Ishikawa (cell line): ENCODE results near the gene HUS1.

Experiments
- CEBPB ChIP-seq: IDR thresholded peaks from 2 replicates; pipeline ENCODE4 v1.6.1; 2012
- CREB1 ChIP-seq: IDR thresholded peaks from 2 replicates; pipeline ENCODE4 v1.6.1; 2012; ENCODE audit warnings: low read depth
- EGR1 ChIP-seq: IDR thresholded peaks from 2 replicates; pipeline ENCODE4 v1.6.1; 2012
- EP300 ChIP-seq: IDR thresholded peaks from 2 replicates; pipeline ENCODE4 v1.6.1; 2012; ENCODE audit warnings: borderline replicate concordance
- FOXM1 ChIP-seq: IDR thresholded peaks from 2 replicates; pipeline ENCODE4 v1.6.1; 2012; ENCODE audit warnings: low read depth, borderline replicate concordance
- NFIC ChIP-seq: IDR thresholded peaks from 2 replicates; pipeline ENCODE4 v1.6.1; 2012
- RAD21 ChIP-seq: IDR thresholded peaks from 2 replicates; pipeline ENCODE4 v1.6.1; 2012; ENCODE audit warnings: low read depth
- TAF1 ChIP-seq: IDR thresholded peaks from 2 replicates; pipeline ENCODE4 v1.6.1; 2012; ENCODE audit warnings: low read depth, mild to moderate bottlenecking
- TCF12 ChIP-seq: IDR thresholded peaks from 2 replicates; pipeline ENCODE4 v1.6.1; 2012; ENCODE audit warnings: low read depth
- TEAD4 ChIP-seq: IDR thresholded peaks from 2 replicates; pipeline ENCODE4 v1.6.1; 2012
- YY1 ChIP-seq: IDR thresholded peaks from 2 replicates; pipeline ENCODE4 v1.6.1; 2012; ENCODE audit warnings: low read depth
- ZBTB7A ChIP-seq: IDR thresholded peaks from 2 replicates; pipeline ENCODE4 v1.6.1; 2012; ENCODE audit warnings: low read depth
- TF ChIP-seq, protein P1 (sequence below): IDR thresholded peaks from 2 replicates; pipeline ENCODE4 v1.6.1; 2012; ENCODE audit warnings: low read depth, mild to moderate bottlenecking
- TF ChIP-seq, protein P2 (sequence below): IDR thresholded peaks from 2 replicates; pipeline ENCODE4 v1.6.1; 2012
- TF ChIP-seq, protein P3 (sequence below): IDR thresholded peaks from 2 replicates; pipeline ENCODE4 v1.6.1; 2012

Gene HUS1

DNA sequence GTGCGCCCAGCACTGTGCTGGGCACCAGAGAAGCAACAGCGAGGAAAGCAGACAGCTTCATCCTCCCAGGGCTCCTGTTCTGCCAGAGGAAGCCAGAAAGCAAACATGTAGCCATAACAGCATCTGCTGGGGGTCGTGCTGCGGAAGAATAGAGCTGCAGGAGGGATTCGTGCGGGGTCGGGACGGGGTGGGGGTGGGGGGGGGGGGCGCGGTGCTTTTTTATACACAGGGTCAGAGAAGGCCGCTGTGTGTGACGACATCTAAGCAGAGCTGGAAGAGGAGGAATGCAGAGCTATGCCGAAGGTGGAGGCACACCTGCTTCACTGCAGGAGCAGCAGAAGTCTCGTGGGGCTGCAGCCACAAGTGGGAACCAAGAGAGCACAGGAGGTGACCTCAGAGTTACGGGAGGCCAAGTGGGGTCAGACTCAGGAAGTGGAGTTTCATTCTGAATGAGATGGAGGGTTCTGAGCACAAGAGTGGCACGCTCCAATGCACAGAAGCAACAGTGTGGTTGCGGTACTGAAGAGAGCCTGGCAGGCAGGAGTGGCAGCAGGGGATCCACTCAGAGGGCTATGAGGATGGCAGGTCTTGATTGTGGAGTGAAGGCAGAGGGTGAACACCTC lies 42.2 kb downstream of the HUS1 start:
- TF ChIP-seq ZBTB7A (no peak), TEAD4 (no peak)
- TF ChIP-seq, protein P1, sequence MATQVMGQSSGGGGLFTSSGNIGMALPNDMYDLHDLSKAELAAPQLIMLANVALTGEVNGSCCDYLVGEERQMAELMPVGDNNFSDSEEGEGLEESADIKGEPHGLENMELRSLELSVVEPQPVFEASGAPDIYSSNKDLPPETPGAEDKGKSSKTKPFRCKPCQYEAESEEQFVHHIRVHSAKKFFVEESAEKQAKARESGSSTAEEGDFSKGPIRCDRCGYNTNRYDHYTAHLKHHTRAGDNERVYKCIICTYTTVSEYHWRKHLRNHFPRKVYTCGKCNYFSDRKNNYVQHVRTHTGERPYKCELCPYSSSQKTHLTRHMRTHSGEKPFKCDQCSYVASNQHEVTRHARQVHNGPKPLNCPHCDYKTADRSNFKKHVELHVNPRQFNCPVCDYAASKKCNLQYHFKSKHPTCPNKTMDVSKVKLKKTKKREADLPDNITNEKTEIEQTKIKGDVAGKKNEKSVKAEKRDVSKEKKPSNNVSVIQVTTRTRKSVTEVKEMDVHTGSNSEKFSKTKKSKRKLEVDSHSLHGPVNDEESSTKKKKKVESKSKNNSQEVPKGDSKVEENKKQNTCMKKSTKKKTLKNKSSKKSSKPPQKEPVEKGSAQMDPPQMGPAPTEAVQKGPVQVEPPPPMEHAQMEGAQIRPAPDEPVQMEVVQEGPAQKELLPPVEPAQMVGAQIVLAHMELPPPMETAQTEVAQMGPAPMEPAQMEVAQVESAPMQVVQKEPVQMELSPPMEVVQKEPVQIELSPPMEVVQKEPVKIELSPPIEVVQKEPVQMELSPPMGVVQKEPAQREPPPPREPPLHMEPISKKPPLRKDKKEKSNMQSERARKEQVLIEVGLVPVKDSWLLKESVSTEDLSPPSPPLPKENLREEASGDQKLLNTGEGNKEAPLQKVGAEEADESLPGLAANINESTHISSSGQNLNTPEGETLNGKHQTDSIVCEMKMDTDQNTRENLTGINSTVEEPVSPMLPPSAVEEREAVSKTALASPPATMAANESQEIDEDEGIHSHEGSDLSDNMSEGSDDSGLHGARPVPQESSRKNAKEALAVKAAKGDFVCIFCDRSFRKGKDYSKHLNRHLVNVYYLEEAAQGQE = no peak

DNA sequence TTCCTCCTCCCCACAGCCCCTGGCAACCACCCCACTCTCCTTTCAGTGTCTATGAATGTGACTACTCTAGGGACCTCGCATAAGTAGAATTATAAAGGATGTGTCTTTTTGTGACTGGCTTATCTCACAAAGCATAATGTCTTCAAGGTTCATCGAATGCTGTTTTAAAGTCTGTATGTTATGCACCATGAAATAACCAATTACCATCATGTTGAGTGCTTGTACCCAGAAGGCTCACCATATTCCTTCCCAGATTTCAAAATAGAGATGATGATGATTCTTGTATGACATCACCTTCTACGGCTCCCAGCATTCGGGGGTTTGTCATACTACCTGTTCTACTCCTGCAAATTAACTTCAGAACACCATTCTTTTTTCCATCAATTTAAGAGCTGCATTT lies 43.1 kb downstream of the HUS1 start:
- TF ChIP-seq ZBTB7A = no peak
- TF ChIP-seq CEBPB = no peak
- TF ChIP-seq YY1 = no peak
- TF ChIP-seq, protein P1 = no peak
- TF ChIP-seq, protein P2, sequence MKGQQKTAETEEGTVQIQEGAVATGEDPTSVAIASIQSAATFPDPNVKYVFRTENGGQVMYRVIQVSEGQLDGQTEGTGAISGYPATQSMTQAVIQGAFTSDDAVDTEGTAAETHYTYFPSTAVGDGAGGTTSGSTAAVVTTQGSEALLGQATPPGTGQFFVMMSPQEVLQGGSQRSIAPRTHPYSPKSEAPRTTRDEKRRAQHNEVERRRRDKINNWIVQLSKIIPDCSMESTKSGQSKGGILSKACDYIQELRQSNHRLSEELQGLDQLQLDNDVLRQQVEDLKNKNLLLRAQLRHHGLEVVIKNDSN = no peak
- no peak for TF ChIP-seq EGR1
- TF ChIP-seq RAD21 = no peak
- TF ChIP-seq EP300 = no peak
- TF ChIP-seq, protein P3, sequence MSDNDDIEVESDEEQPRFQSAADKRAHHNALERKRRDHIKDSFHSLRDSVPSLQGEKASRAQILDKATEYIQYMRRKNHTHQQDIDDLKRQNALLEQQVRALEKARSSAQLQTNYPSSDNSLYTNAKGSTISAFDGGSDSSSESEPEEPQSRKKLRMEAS = no peak
- no peak for TF ChIP-seq CREB1
- TF ChIP-seq TCF12 = no peak
- no peak for TF ChIP-seq TAF1
- TF ChIP-seq NFIC = no peak
- no peak for TF ChIP-seq TEAD4
- no peak for TF ChIP-seq FOXM1

DNA sequence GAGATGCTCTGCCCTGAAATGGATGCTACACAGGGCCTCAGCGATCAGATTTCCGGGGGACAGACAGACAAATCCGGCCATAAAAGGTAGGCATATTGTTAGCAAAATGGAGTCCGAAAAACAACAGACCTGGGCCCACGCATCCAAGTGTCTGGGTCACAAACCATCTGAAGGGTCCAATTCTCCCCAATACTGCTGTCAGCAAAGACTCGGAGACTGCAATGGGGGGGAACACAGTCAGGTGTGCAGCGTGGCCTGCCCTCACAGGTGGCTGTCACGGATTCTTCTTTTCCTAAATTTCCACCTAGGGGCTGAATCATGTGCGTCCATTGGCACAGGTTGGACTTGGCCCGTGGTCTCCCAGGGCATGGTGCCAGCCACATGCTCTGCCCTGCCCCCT lies 44.1 kb downstream of the HUS1 start:
- TF ChIP-seq CEBPB (no peak), FOXM1 (no peak), CREB1 (no peak), YY1 (no peak), EP300 (no peak), RAD21 (no peak), EGR1 (no peak)
- TF ChIP-seq, protein P1 = no peak

DNA sequence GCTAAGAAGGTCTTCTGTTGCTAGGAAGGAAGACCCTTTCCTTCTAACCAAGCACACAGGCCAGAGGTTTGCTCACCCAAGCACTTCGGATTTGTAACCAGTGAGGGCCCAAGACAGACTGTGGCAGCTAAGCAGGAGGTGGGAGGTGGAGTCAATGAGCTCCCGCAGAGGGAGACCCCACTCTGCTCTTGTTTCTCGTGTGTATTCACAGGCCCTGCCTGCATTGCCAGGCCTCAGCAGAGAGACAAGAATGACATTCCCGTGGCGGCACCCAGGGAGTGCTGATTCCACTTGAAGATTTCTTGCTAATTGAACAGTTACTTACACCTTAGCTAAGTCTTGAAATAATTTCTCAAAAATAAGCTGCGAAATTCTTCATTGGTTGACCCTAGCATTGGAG lies 44.6 kb downstream of the HUS1 start:
- TF ChIP-seq EP300 (no peak), NFIC (no peak), CREB1 (no peak), CEBPB (no peak), EGR1 (no peak), TCF12 (no peak), ZBTB7A (no peak), YY1 (no peak), FOXM1 (no peak), TAF1 (no peak), TEAD4 (no peak), RAD21 (no peak)
- TF ChIP-seq, protein P2 = no peak
- TF ChIP-seq, protein P3 = no peak
- TF ChIP-seq, protein P1 = no peak
